Spleen (tissue), 7 donors: ENCODE results near the gene HMCN1.

Experiments used
- CTCF ChIP-seq, 11 experiments: fragments of 200-600 bp in 7 of 11; fragments of 450-650 bp in 4 of 11; sonication (generic) in 4 of 11; IDR thresholded peaks in 8 of 11; conservative IDR thresholded peaks in 3 of 11; 1 replicate in 7 of 11; 2 replicates in 4 of 11; pipeline versions ENCODE4 v1.4.0 to v1.8.0; 2016 to 2021; ENCODE audit warnings: antibody characterized with exemption in 11 of 11, inconsistent platforms in 4 of 11, mild to moderate bottlenecking in 1 of 11
- POLR2A ChIP-seq, 3 donors: fragments of 450-650 bp; IDR thresholded peaks; one replicate each; pipeline ENCODE4 v1.5.1; 2017; ENCODE audit warnings: antibody characterized with exemption in 3 of 3, mild to moderate bottlenecking in 1 of 3
- POLR2AphosphoS5 ChIP-seq, 3 donors: sonication (generic); formaldehyde crosslinking; IDR thresholded peaks; one replicate each; pipeline ENCODE4 v1.5.1; 2017; ENCODE audit warnings: antibody characterized with exemption in 3 of 3
- donor health status: DM: no; HTN: no; CAD: no; lungs with moderate emphysema.
- donor health status: DM: no; HTN: no; CAD: no.
- donor health status: DM: no; HTN: no; CAD: no.

GRCh38 chr1:186187601-186188000 is 453.4 kb downstream of the HMCN1 start:
- TF ChIP-seq CTCF (IDR thresholded peaks at IDR 0.05 in 8 of 11, conservative IDR thresholded peaks at IDR 0.05 in 3 of 11) (no peak), POLR2AphosphoS5 (IDR thresholded peaks at IDR 0.05) (no peak), POLR2A (IDR thresholded peaks at IDR 0.05) (no peak)
